GM12878 (cell line): ENCODE results near the gene CPNE6. TPM values are rescaled to one million over a fixed set of nuclear protein-coding genes. Genes with fewer than 3 reads are reported as not detected.

ENCODE experiments used
- ATAC-seq: fragments of 200-7000 bp; cut with Tn5 transposase; 3 replicates; pipeline ENCODE4 v1.9.1; 2020; ENCODE audit warnings: mild to moderate bottlenecking, moderate library complexity
- BruUV-seq: library from RNA; stranded (reverse); fragments of 400-500 nt; replicated peaks from 2 replicates; lab custom pipeline; 2021; lab: Mats Ljungman, UMichigan
- CTCF ChIA-PET: fragments of 300-600 bp; sonication (Branson Sonifier 250); formaldehyde crosslinking; extraction: SDS; loops from one replicate; lab custom pipeline; 2021; ENCODE audit warnings: inconsistent platforms; lab: Yijun Ruan, JAX
- POLR2A ChIA-PET: fragments of 350-600 bp; formaldehyde crosslinking; extraction: SDS; loops from one replicate; lab custom pipeline; 2021; ENCODE audit warnings: inconsistent platforms; lab: Charles Lee
- RAD21 ChIA-PET: fragments of 300-600 bp; sonication (Branson Sonifier 250); formaldehyde crosslinking; loops from one replicate; lab custom pipeline; 2023; ENCODE audit warnings: antibody characterized with exemption; ENCODE audit not compliant: unreplicated experiment; lab: Charles Lee
- SMC1A ChIA-PET: fragments of 300-600 bp; sonication (Branson Sonifier 250); formaldehyde crosslinking; loops from one replicate; lab custom pipeline; 2023; ENCODE audit not compliant: unreplicated experiment, uncharacterized antibody; lab: Charles Lee
- DNase-seq: peaks from one replicate; pipeline ENCODE4 v3.0.0-alpha.2; 2011; ENCODE audit warnings: low read depth, low spot score
- FAIRE-seq: peaks from 3 replicates; lab custom pipeline; 2011; peaks lifted over from hg19 to GRCh38; lab: Jason Lieb, UNC
- H2AFZ ChIP-seq: 2 replicates; pipeline ENCODE4 v1.6.0; 2011; ENCODE audit warnings: low read depth, low read length, control low read depth; ENCODE audit not compliant: control insufficient read depth
- H3K27ac ChIP-seq: 2 replicates; pipeline ENCODE4 v1.5.1; 2011; ENCODE audit warnings: control low read depth; ENCODE audit not compliant: control insufficient read depth, insufficient read depth
- H3K27me3 ChIP-seq, 2 experiments: replicated peaks in 1 of 2; 2 replicates each; pipeline versions ENCODE4 v1.6.0 to v1.6.1; 2011; ENCODE audit warnings: low read length in 1 of 2; ENCODE audit not compliant: control insufficient read depth in 2 of 2, insufficient read depth in 2 of 2
- H3K36me3 ChIP-seq, 2 experiments: 2 replicates each; pipeline ENCODE4 v1.5.1; 2011; ENCODE audit warnings: low read length in 1 of 2; ENCODE audit not compliant: control insufficient read depth in 2 of 2, insufficient read depth in 2 of 2
- H3K4me1 ChIP-seq: 2 replicates; pipeline ENCODE4 v1.6.1; 2011; ENCODE audit warnings: mild to moderate bottlenecking, low read length, moderate library complexity, mixed read lengths; ENCODE audit not compliant: control insufficient read depth, insufficient read depth
- H3K4me2 ChIP-seq: 2 replicates; pipeline ENCODE4 v1.6.0; 2011; ENCODE audit warnings: control low read depth; ENCODE audit not compliant: control insufficient read depth, insufficient read depth
- H3K4me3 ChIP-seq: fragments of 200-600 bp; sonication (generic); 2 replicates; pipeline ENCODE4 v1.5.1; 2016
- H3K79me2 ChIP-seq: 2 replicates; pipeline ENCODE4 v1.6.0; 2011; ENCODE audit warnings: low read length; ENCODE audit not compliant: control insufficient read depth, insufficient read depth
- H3K9ac ChIP-seq: 2 replicates; pipeline ENCODE4 v1.8.0; 2011; ENCODE audit warnings: low read length, control low read depth, mixed read lengths; ENCODE audit not compliant: control insufficient read depth, insufficient read depth
- H3K9me3 ChIP-seq: replicated peaks from 3 replicates; pipeline ENCODE4 v1.5.1; 2011; ENCODE audit warnings: mild to moderate bottlenecking, low read length; ENCODE audit not compliant: control insufficient read depth, insufficient read depth
- H4K20me1 ChIP-seq: 2 replicates; pipeline ENCODE4 v1.6.0; 2011; ENCODE audit not compliant: control insufficient read depth, insufficient read depth
- ELK1 ChIP-seq: IDR thresholded peaks from 2 replicates; pipeline ENCODE4 v1.6.1; 2012; ENCODE audit warnings: low read depth, low read length, improper control_type of control experiment
- LARP7 ChIP-seq: fragments of 450-650 bp; IDR thresholded peaks from 2 replicates; pipeline ENCODE4 v1.6.1; 2017; ENCODE audit warnings: mild to moderate bottlenecking
- MXI1 ChIP-seq: fragments of 150-350 bp; IDR thresholded peaks from 2 replicates; pipeline ENCODE4 v1.6.1; 2011; ENCODE audit warnings: low read depth, mild to moderate bottlenecking, inconsistent platforms, low read length, improper control_type of control experiment
- SMAD1 ChIP-seq: fragments of 450-650 bp; IDR thresholded peaks from 2 replicates; pipeline ENCODE4 v1.6.1; 2018; ENCODE audit warnings: mild to moderate bottlenecking, low read depth; ENCODE audit not compliant: partially characterized antibody
- SREBF2 ChIP-seq: IDR thresholded peaks from 2 replicates; pipeline ENCODE4 v1.6.1; 2012; ENCODE audit warnings: mild to moderate bottlenecking, low read length
- TAF1 ChIP-seq: IDR thresholded peaks from 2 replicates; pipeline ENCODE4 v1.6.1; 2011; ENCODE audit warnings: mild to moderate bottlenecking, low read depth, low read length, borderline replicate concordance
- TARDBP ChIP-seq: IDR thresholded peaks from 2 replicates; pipeline ENCODE4 v1.6.1; 2016; ENCODE audit warnings: borderline replicate concordance
- TCF12 ChIP-seq: IDR thresholded peaks from 2 replicates; pipeline ENCODE4 v1.6.1; 2011; ENCODE audit warnings: low read depth, mild to moderate bottlenecking, low read length
- ZBED1 ChIP-seq: IDR thresholded peaks from 2 replicates; pipeline ENCODE4 v1.6.1; 2016; ENCODE audit warnings: borderline replicate concordance
- ZNF384 ChIP-seq: IDR thresholded peaks from 2 replicates; pipeline ENCODE4 v1.6.1; 2012; ENCODE audit warnings: low read depth, mild to moderate bottlenecking, low read length, improper control_type of control experiment, borderline replicate concordance
- whole genome bisulfite sequencing: methylation state at CpG from one replicate; pipeline ENCODE4 v1.1.6; 2016; ENCODE audit warnings: low lambda C conversion rate; ENCODE audit not compliant: insufficient replicate concordance, insufficient coverage; ENCODE audit errors: missing lambda C conversion rate; 5-methylcytosine and 5-hydroxymethylcytosine counted together
- in situ Hi-C: fragments of 300-500 bp; cut with MboI; formaldehyde crosslinking; loops from 9 replicates; pipeline ENCODE4 v1.14.3; 2018; ENCODE audit warnings: mixed read lengths
- intact Hi-C: fragments of 100-400 bp; cut with micrococcal nuclease; formaldehyde crosslinking; loops from one replicate; pipeline ENCODE4 v1.14.2; 2022; ENCODE audit not compliant: unreplicated experiment
- polyA plus RNA-seq, 11 experiments: library from polyadenylated mRNA; depleted of rRNA in 4 of 11; unstranded in 6 of 11; stranded (reverse) in 5 of 11; fragments of >200 nt; fragmentation: Nextera tagmentation in 4 of 11; fragmentation: Illumina TruSeq in 1 of 11; extraction: Ambion mirVana in 4 of 11; extraction: Trizol in 1 of 11; gene quantifications; 1 replicate in 1 of 11; 2 replicates in 10 of 11; pipeline versions ENCODE4 v1.2.1 to v1.2.3, GENCODE V29; 2011 to 2016; ENCODE audit warnings: inconsistent platforms in 2 of 11, missing spikeins in 2 of 11, low read depth in 1 of 11
- total RNA-seq, 4 experiments: library from RNA; depleted of rRNA in 3 of 4; stranded (reverse); fragments of >200 nt in 3 of 4; fragmentation: Illumina TruSeq in 1 of 4; extraction: Trizol in 1 of 4; gene quantifications; 2 replicates each; pipeline versions ENCODE4 v1.2.1 to v1.2.3, GENCODE V29; 2013 to 2021

CPNE6 gene
- total and polyA plus RNA-seq, 10 of the 15 experiments (the other 5 are each of a cell fraction or from before 2014, with no cell fraction given) = 0.06 to 0.43 (median 0.18) TPM; not detected in 3

- no peak for TF ChIP-seq SREBF2
- no peak for TF ChIP-seq MXI1
- no peak for TF ChIP-seq ELK1
Measured at GRCh38 chr14:24106672-24107271, 35.4 kb downstream of the CPNE6 start (continued).

GRCh38 chr14:24108336-24108874 is 37.0 kb downstream of the CPNE6 start:
- intact Hi-C loops = loop anchor here (1.0 kb wide), 2 partner anchors 50 to 94 kb away; no protein-coding TSS in a partner anchor
- BruUV-seq = no TSS peak
- peak overlapping the region; percentile 46 for H3K4me2 ChIP-seq
- no peak overlapping the region for H3K4me3 ChIP-seq
- H4K20me1 ChIP-seq = no peaks in the 10 kb centered on the region
- no peaks in the 10 kb centered on the region for H3K27me3 ChIP-seq
- ChIA-PET POLR2A (interaction anchor here (0.5 to 5.8 kb wide), 16 partner anchors 8 to 297 kb away, joined by 3 to 90 read pairs (median 6); partner anchors contain the start of genes EMC9, IRF9, PCK2 and PSME1), RAD21 (interaction anchor here (0.5 to 6.9 kb wide), 31 partner anchors 8 to 199 kb away, joined by 3 to 153 read pairs (median 5); partner anchors contain the start of genes CARMIL3, CHMP4A, CIDEB and CPNE6), SMC1A (interaction anchor here (0.7 to 9.6 kb wide), 33 partner anchors 8 to 477 kb away, joined by 3 to 195 read pairs (median 6); partner anchors contain the start of genes CARMIL3, CIDEB, EMC9 and IRF9), CTCF (interaction anchor here (0.6 to 11.3 kb wide), 42 partner anchors 8 to 519 kb away, joined by 3 to 294 read pairs (median 6); partner anchors contain the start of genes CARMIL3, CIDEB, DHRS1 and DHRS4L2)
- H2AFZ ChIP-seq = peak overlapping the region; percentile 89
- H3K27ac ChIP-seq = peak overlapping the region; percentile 69; the same call in 1 of the 2 replicates
- H3K9me3 ChIP-seq = no peaks in the 10 kb centered on the region
- 41% methylated on average over 5 of the region's 5 CpGs for WGBS
- TF ChIP-seq TCF12 (no peak), SMAD1 (peak; percentile 33), LARP7 (no peak), ZNF384 (no peak), TARDBP (no peak), TAF1 (no peak), ZBED1 (0 out of 2 replicates have a peak, but pooled peaks have one; percentile 23)
- DNase-seq (no peak), ATAC-seq (peak; percentile 55; the same call in 2 of the 3 replicates), FAIRE-seq (no peak)
- peaks cover 7% of the 10 kb centered on the region for H3K4me1 ChIP-seq
- in situ Hi-C loops = loop anchor here (25.0 kb wide), 1 partner anchor 796 kb away; the partner anchor contains the start of genes BCL2L2, PABPN1 and PPP1R3E
- H3K36me3 ChIP-seq = peaks cover 0 to 4% of the 10 kb centered on the region in 2 experiments; a peak in 2 of 4 replicates
- peaks cover 2% of the 10 kb centered on the region for H3K79me2 ChIP-seq
- H3K9ac ChIP-seq = peak overlapping the region; percentile 59; the same call in 1 of the 2 replicates
